ENCODE data around the gene OR52A5. TPM values are rescaled to one million over a fixed set of nuclear protein-coding genes. Genes with fewer than 3 reads are reported as not detected.
"Not testable (repeated sequence)": the region's sequence is repeated elsewhere in the genome, so short reads cannot be mapped to it uniquely, and the experiment has no call there.

The OR52A5 gene
- not detected for polyA plus RNA-seq (2012; ENCODE audit: insufficient read depth, insufficient read length, low read depth)

GRCh38 chr11:5137996-5138395 lies at the start of gene OR52A5:
Gene OR52A5 (minus strand): TSS chr11:5138356. CDS start chr11:5132642, 5,714 bp downstream.
- H3K4me3 ChIP-seq (ENCODE audit: low read depth, low read length): no peak within 1 kb of the TSS
- H3K36me3 ChIP-seq: no peaks in the 10 kb centered on the region
- DNase-seq: no peak
- H3K4me1 ChIP-seq: no peaks in the 10 kb centered on the region
- no peaks in the 10 kb centered on the region for H3K9me3 ChIP-seq
- H3K27me3 ChIP-seq: no peaks in the 10 kb centered on the region
- TF ChIP-seq CTCF (IDR thresholded peaks at IDR 0.05; ENCODE audit: low read depth, low read length): no peak

GRCh38 chr11:5178046-5178837 lies 40.1 kb upstream of the OR52A5 start:
- H3K36me3 ChIP-seq: no peaks in the 10 kb centered on the region
- H3K27me3 ChIP-seq: no peaks in the 10 kb centered on the region
- TF ChIP-seq CTCF (IDR thresholded peaks at IDR 0.05; ENCODE audit: low read depth, low read length): no peak
- no peaks in the 10 kb centered on the region for H3K9me3 ChIP-seq
- DNase-seq: no peak
- no peak overlapping the region for H3K4me3 ChIP-seq (ENCODE audit: low read depth, low read length)
- H3K4me1 ChIP-seq: no peaks in the 10 kb centered on the region

- no peak for TF ChIP-seq CTCF (IDR thresholded peaks at IDR 0.05; ENCODE audit: low read depth, low read length)
- no peak for DNase-seq
- Histone ChIP-seq H3K4me3 (ENCODE audit: low read depth, low read length) (no peak overlapping the region), H3K36me3 (no peaks in the 10 kb centered on the region), H3K27me3 (no peaks in the 10 kb centered on the region), H3K9me3 (no peaks in the 10 kb centered on the region), H3K4me1 (no peaks in the 10 kb centered on the region)
These were observed 36.8 kb upstream of the OR52A5 start for GRCh38 chr11:5174934-5175333.

GRCh38 chr11:5171856-5172255 lies 33.7 kb upstream of the OR52A5 start:
- Histone ChIP-seq H3K36me3 (no peaks in the 10 kb centered on the region), H3K4me1 (no peaks in the 10 kb centered on the region), H3K4me3 (ENCODE audit: low read depth, low read length) (no peak overlapping the region), H3K27me3 (no peaks in the 10 kb centered on the region), H3K9me3 (no peaks in the 10 kb centered on the region)
- no peak for DNase-seq
- TF ChIP-seq CTCF (IDR thresholded peaks at IDR 0.05; ENCODE audit: low read depth, low read length): no peak

- H3K4me3 ChIP-seq (ENCODE audit: low read depth, low read length); H3K27me3 ChIP-seq; H3K4me1 ChIP-seq; DNase-seq; H3K36me3 ChIP-seq; H3K9me3 ChIP-seq: not testable (repeated sequence)
These were observed 27.7 kb upstream of the OR52A5 start for GRCh38 chr11:5165898-5166297.

GRCh38 chr11:5164807-5165206 lies 26.7 kb upstream of the OR52A5 start:
- H3K27me3 ChIP-seq; H3K4me3 ChIP-seq (ENCODE audit: low read depth, low read length); H3K4me1 ChIP-seq; H3K9me3 ChIP-seq; DNase-seq; H3K36me3 ChIP-seq: not testable (repeated sequence)

- not testable (repeated sequence) for H3K4me3 ChIP-seq (ENCODE audit: low read depth, low read length); DNase-seq; H3K4me1 ChIP-seq; H3K9me3 ChIP-seq; H3K27me3 ChIP-seq; H3K36me3 ChIP-seq
These were observed 22.9 kb upstream of the OR52A5 start for GRCh38 chr11:5161045-5161444.

- H3K36me3 ChIP-seq; H3K9me3 ChIP-seq; H3K4me3 ChIP-seq (ENCODE audit: low read depth, low read length): not testable (repeated sequence)
These were observed 22.1 kb upstream of the OR52A5 start for GRCh38 chr11:5160217-5160616.

More at GRCh38 chr11:5160217-5160616, 22.1 kb upstream of the OR52A5 start:
- H3K27me3 ChIP-seq, DNase-seq, H3K4me1 ChIP-seq: not testable (repeated sequence)
